HG02852 (cell line): ENCODE data around the gene POU2F3.
"Not testable (repeated sequence)": the region's sequence is repeated elsewhere in the genome, so short reads cannot be mapped to it uniquely, and the experiment has no call there.

Experiments
- ATAC-seq: cut with Tn5 transposase; IDR thresholded peaks from one replicate; pipeline ENCODE4 v1.9.1; 2021; ENCODE audit warnings: mild to moderate bottlenecking, moderate library complexity; ENCODE audit not compliant: unreplicated experiment

POU2F3 gene

DNA sequence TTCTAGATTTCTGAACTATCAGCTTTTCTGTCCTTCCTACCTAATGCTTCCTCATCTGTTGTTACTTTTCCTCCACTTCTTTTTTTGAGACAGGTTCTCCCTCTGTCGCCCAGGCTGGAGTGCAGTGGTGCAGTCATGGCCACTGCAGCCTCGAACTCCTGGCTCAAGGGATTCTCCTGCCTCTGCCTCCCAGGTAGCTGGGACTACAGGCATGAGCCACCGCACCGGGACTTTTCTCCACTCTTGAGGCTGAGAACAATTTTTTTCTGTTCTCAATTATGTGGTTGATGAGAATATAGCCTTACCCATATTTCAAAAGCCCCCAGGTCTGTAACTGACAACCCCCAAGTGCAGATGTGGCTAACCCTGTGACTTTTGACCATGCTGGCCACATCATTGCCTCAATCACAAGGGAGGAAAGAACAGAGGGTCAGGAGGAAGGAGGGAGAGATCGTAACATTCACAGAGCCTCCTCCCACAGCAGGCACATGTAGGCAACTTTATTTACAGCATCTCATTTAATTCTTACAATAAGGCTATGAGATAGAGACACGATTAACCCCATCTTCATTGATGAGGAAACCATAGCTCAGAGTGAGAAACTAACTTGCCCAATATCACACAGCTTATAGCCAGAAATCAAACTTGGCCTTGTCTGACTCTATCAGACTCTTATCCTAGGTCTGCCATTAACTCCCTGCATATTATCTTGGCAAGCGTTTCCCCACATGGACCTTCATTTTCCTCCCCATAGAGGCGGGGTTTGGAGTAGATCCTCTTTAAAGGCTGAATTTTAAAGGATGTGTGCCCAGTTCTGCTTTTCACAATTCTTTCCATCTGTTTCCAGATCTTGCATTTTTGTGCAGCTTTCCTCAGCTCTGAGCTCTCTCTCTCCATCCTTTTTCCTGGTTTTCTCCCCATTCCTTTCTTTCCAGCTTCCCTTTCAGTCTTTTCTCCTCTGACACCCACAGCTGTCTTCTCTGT lies 9.6 kb downstream of the POU2F3 start:
- no peak for ATAC-seq

GRCh38 chr11:120253377-120253776 lies 13.4 kb downstream of the POU2F3 start:
- not testable (repeated sequence) for ATAC-seq

- ATAC-seq, result no peak
These were observed 15.0 kb downstream of the POU2F3 start for GRCh38 chr11:120254788-120255518.

- ATAC-seq, result no peak
These were observed 15.6 kb downstream of the POU2F3 start for GRCh38 chr11:120255519-120255866.

DNA sequence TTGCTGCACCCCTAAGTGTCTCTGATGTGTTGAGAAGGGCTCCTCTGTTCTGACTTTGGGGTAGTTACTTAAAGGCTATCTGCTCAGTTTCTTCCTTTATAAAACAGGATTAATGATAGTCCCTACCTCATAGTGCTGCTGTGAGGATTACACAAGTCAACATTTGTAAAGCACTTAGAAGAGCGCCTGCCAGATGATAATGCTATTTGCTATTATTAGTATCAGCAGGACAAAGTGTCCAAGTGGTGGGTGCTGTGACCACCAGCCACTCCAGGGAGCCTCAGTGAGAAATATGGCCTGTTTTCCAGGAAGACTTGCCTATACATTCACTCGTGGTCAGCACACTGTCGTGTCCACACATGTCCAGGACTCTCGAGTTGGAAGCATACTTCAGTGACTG lies 16.2 kb downstream of the POU2F3 start:
- ATAC-seq, result no peak

GRCh38 chr11:120256779-120257178 lies 16.8 kb downstream of the POU2F3 start:
- no peak for ATAC-seq

DNA sequence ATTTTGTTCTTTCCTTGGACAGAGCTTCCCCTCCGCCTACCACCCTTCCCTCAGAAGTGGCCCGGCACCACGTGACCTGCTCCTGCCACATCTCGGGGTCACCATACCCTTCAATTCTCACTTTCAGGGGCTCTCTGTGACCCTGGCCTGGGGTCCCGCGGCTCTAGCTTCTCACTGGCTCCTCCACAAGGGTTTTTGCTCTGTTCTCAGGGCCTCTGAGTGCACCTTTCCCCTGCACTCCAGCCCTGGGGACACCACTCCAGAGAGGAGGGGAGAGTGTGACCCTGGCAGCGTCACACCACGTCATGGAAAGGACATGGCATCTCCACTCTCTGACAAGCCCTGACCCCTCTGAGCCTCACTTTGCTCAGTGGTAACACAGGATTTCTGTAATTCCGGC lies 17.4 kb downstream of the POU2F3 start:
- no peak for ATAC-seq

GRCh38 chr11:120258661-120259060 lies 18.7 kb downstream of the POU2F3 start:
- ATAC-seq, result no peak

- no peak for ATAC-seq
These were observed 19.3 kb downstream of the POU2F3 start for GRCh38 chr11:120259241-120259640.

GRCh38 chr11:120259988-120260565 lies 20.1 kb downstream of the POU2F3 start:
- no peak for ATAC-seq

GRCh38 chr11:120260616-120261015 lies 20.7 kb downstream of the POU2F3 start:
- ATAC-seq, result no peak

DNA sequence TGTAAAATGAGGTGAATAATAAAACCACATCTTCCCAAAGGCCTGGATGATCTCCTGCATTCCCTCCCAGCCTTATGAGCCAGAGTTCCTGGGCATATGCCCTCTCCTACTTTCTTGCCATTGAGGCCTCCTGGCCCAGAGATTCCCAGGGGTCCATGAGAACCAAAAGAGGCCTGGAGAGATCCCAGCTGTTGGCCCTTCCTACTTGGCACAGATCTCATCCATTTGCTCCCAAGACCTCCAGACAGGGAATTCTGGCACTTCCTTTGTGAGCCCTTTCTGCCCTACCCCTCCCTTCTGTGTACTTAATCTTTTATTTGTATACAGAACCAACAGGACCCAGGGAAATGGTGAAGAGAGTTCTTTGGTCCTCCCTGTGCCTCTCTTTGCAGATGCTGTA lies 21.4 kb downstream of the POU2F3 start:
- ATAC-seq, result no peak

DNA sequence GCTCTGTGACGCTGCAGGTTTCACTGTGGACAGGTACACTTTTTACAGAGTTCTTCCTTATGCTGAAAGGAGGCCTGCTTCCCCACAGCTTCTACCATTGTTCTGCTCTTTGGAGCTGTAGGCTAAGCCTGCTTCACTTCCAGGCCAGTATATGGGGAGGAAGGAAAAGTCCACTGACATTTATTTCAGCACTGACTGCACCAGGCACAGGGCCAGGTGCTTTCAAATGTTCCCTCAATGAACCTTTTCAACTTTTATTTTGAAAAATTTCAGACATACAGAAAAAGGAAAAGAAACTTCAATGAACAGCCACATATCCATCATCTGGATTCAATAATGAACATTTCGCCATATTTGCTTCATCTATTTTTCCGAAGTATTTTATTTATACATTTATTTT lies 22.0 kb downstream of the POU2F3 start:
- no peak for ATAC-seq

DNA sequence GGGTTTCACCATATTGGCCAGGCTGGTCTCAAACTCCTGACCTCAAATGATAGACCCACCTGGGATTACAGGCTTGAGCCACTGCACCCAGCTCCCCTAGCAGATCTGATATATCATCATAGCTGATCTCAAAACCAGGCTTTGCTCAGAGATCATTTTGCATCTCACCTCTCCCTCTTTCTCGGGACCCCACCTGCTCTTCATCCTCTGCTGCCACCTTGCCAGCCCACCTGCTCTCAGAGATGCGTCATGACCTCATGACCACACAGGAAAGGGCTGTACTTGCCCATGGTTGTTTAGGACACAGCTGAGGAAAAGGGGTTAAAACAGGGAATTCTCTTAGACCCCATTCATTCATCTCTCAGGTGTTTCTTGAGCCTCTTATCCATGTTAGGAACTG lies 27.4 kb downstream of the POU2F3 start:
- ATAC-seq, result no peak

DNA sequence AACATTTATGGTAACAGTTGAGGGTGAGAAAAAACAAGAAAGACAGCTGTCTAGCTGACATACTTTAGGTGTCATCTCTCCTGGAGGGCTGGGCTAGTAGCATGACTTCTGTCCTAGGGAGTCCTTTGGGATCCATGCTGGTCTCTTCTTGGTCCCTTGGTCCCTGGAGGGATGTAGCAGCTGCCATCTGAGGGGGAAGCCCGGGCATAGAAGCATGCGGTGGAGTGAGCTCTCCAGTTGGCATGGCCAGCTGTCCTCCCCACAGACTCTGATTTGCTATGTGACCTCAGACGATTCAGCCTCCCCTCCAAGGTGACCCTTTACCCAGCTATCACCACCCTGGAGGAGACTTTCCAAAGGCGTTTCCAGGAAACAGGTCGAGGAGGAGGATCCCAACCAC lies 28.7 kb downstream of the POU2F3 start:
- ATAC-seq, result no peak

DNA sequence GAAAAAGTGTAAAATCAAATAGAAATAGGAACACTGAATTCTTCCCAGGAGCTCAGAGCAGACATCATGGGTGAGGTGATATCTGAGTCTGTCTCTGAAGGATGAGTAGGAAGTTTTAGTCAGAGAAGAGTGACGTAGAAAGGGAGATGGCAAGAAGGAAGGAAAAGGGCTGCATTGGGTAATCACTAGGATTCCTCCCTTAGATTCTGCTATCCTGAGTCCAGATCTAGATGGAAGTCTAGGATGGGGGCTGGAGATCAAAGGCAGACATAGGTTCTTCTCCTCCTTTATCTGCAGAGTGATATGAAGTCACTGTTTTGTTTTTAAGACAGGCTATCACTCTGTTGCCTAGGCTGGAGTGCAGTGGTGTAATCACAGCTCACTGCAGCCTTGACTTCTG lies 30.4 kb downstream of the POU2F3 start:
- ATAC-seq, result no peak

- ATAC-seq, result no peak
These were observed 31.7 kb downstream of the POU2F3 start for GRCh38 chr11:120271672-120272071.

- no peak for ATAC-seq
These were observed 32.4 kb downstream of the POU2F3 start for GRCh38 chr11:120272303-120272702.

DNA sequence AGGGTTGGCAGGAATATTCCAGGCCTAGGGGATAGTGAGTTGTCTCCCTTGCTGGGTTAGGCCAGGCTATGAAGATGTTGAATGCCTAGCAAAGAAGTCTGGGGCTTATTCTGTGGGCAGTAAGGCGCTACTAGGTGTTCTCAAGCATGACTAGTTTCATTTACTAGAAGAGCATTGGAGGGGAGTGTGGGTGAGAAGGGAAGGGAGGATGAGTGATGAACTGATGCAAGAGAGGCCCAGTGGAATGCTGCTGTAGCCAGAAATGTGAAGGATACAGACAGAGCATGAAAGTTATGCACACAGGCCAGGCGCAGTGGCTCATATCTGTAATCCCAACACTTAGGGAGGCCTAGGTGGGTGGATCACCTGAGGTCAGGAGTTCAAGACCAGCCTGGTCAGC lies 33.5 kb downstream of the POU2F3 start:
- no peak for ATAC-seq

DNA sequence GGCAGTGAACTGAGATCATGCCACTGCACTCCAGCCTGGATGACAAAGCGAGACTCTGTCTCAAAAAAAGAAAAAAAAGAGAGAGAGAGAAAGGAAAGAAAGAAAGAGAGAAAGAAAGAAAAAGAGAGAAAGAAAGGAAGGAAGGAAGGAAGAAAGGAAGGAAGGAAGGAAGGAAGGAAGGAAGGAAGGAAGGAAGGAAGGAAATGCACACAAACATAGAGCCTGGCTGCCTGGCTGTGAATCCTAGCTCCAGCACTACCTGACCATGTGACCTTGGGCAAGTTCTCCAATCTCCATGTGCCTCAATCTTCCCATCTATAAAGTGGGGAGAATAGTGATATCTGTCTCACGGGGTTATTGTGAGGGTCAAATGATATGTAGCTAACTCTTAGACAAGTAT lies 34.0 kb downstream of the POU2F3 start:
- not testable (repeated sequence) for ATAC-seq

DNA sequence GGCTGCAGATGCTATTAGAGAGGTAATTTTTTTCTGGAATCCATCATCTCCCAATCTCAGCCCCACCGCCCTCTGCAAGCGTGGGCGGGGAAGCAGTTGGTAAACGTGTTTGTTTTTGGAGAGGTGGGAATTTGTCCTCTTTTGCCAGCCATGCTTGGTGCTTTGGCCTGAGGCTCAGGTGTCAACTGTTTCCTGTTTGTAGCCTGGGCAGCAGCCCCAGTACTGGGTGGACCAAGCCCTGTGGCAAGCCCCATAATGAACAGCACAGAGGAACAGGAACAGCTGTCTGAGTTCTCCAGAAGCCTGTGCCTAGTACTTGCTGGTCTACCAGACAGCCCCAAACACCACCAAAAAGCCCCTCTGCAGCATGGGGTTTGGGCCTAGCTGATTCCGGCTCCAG lies 39.6 kb downstream of the POU2F3 start:
- no peak for ATAC-seq

GRCh38 chr11:120280600-120281051 lies 40.7 kb downstream of the POU2F3 start:
- ATAC-seq, result no peak
